OCI-LY1 (cell line): ENCODE data around the gene ZFYVE27.

Source experiments
- H2AFZ ChIP-seq: fragments of 200-600 bp; sonication (generic), shearing (Covaris generic); 2 replicates; pipeline ENCODE4 v1.6.0; 2014; ENCODE audit warnings: antibody characterized with exemption, mild to moderate bottlenecking, low read length
- H3F3A ChIP-seq: fragments of 200-600 bp; sonication (generic), shearing (Covaris generic); 2 replicates; pipeline ENCODE4 v1.6.0; 2014; ENCODE audit warnings: mild to moderate bottlenecking, antibody characterized with exemption, low read length, moderate library complexity; ENCODE audit not compliant: insufficient read depth
- H3K27ac ChIP-seq: fragments of 200-600 bp; sonication (generic); 2 replicates; pipeline ENCODE4 v1.5.1; 2014; ENCODE audit warnings: low read length, mixed run types, mild to moderate bottlenecking, low read depth; ENCODE audit not compliant: poor library complexity, severe bottlenecking
- H3K27me3 ChIP-seq: fragments of 200-600 bp; sonication (generic); 2 replicates; pipeline ENCODE4 v1.6.0; 2014; ENCODE audit warnings: antibody characterized with exemption, mild to moderate bottlenecking, low read length, moderate library complexity; ENCODE audit not compliant: insufficient read depth
- H3K36me3 ChIP-seq: fragments of 200-600 bp; sonication (generic); 2 replicates; pipeline ENCODE4 v1.6.1; 2014; ENCODE audit warnings: mild to moderate bottlenecking, antibody characterized with exemption, low read length, moderate library complexity, mixed read lengths; ENCODE audit not compliant: insufficient read depth
- H3K4me1 ChIP-seq: fragments of 200-600 bp; sonication (generic); 2 replicates; pipeline ENCODE4 v1.5.1; 2014; ENCODE audit warnings: mild to moderate bottlenecking, low read length, moderate library complexity; ENCODE audit not compliant: insufficient read depth, severe bottlenecking
- H3K4me2 ChIP-seq: fragments of 200-600 bp; sonication (generic), shearing (Covaris generic); 2 replicates; pipeline ENCODE4 v1.6.1; 2014; ENCODE audit warnings: low read length
- H3K4me3 ChIP-seq: fragments of 200-600 bp; sonication (generic); 2 replicates; pipeline ENCODE4 v1.5.1; 2014; ENCODE audit warnings: low read length, low read depth, mild to moderate bottlenecking, mixed read lengths; ENCODE audit not compliant: poor library complexity, severe bottlenecking
- H3K79me2 ChIP-seq: fragments of 200-600 bp; shearing (Covaris generic); 2 replicates; pipeline ENCODE4 v1.6.1; 2016; ENCODE audit warnings: mixed run types, low read length, mixed read lengths; ENCODE audit not compliant: insufficient read depth
- H3K9ac ChIP-seq: fragments of 200-600 bp; sonication (generic), shearing (Covaris generic); 2 replicates; pipeline ENCODE4 v1.6.1; 2014; ENCODE audit warnings: mild to moderate bottlenecking, low read length, mixed read lengths
- H3K9me2 ChIP-seq: fragments of 200-600 bp; sonication (generic), shearing (Covaris generic); 2 replicates; pipeline ENCODE4 v1.6.1; 2014; ENCODE audit warnings: low read depth, mild to moderate bottlenecking, low read length, mixed read lengths
- H3K9me3 ChIP-seq: fragments of 200-600 bp; shearing (Covaris generic); 2 replicates; pipeline ENCODE4 v1.6.1; 2014; ENCODE audit warnings: low read length, mixed read lengths
- H4K20me1 ChIP-seq: fragments of 200-600 bp; sonication (generic), shearing (Covaris generic); 2 replicates; pipeline ENCODE4 v1.6.0; 2016; ENCODE audit warnings: mild to moderate bottlenecking, low read length; ENCODE audit not compliant: insufficient read depth
- EZH2 ChIP-seq: fragments of 200-600 bp; sonication (generic), shearing (Covaris generic); IDR thresholded peaks from 2 replicates; pipeline ENCODE4 v1.8.0; 2017; ENCODE audit warnings: borderline replicate concordance, mixed run types, mild to moderate bottlenecking, antibody characterized with exemption, low read length, moderate library complexity, mixed read lengths
- TF ChIP-seq, protein P1 (sequence below): fragments of 200-600 bp; sonication (generic), shearing (Covaris generic); IDR thresholded peaks from 2 replicates; pipeline ENCODE4 v1.5.1; 2017; ENCODE audit warnings: mild to moderate bottlenecking, antibody characterized with exemption, low read length, moderate library complexity, mixed read lengths

ZFYVE27 gene

DNA sequence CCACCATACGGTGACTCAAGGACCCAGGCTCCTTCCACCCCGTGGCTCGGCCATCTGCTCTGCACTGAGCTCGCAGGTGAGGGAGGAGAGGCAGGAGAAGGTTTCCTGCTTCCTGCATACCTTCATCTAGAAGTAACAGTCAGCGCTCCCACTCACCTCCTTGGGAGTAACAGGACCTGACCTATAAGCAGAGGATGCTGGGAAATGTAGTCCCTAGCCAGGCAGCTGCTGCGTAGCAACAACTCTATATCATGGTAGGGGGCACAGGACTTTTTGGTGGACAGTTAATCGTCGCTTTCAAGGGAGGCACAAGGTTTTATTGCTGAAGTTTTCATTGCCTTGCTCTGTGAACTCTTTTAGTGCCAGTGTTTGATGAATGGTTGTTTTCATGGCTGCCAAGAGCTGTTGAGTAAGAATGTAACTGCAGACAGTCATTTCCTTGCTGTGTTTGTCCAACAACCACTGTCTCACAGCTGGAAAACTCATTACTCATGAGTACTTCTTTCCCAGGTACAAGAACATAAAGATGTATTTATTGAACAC is 10.2 kb upstream of the ZFYVE27 start:
- Histone ChIP-seq H3F3A (no peaks in the 10 kb centered on the region), H3K4me3 (no peak overlapping the region), H3K79me2 (no peaks in the 10 kb centered on the region), H3K4me1 (no peaks in the 10 kb centered on the region), H3K9me3 (no peaks in the 10 kb centered on the region), H3K9ac (no peak overlapping the region), H3K4me2 (no peak overlapping the region), H2AFZ (no peak overlapping the region), H3K9me2 (no peaks in the 10 kb centered on the region), H3K27me3 (no peaks in the 10 kb centered on the region), H3K36me3 (no peaks in the 10 kb centered on the region), H4K20me1 (no peaks in the 10 kb centered on the region), H3K27ac (no peak overlapping the region)
- TF ChIP-seq, protein P1, sequence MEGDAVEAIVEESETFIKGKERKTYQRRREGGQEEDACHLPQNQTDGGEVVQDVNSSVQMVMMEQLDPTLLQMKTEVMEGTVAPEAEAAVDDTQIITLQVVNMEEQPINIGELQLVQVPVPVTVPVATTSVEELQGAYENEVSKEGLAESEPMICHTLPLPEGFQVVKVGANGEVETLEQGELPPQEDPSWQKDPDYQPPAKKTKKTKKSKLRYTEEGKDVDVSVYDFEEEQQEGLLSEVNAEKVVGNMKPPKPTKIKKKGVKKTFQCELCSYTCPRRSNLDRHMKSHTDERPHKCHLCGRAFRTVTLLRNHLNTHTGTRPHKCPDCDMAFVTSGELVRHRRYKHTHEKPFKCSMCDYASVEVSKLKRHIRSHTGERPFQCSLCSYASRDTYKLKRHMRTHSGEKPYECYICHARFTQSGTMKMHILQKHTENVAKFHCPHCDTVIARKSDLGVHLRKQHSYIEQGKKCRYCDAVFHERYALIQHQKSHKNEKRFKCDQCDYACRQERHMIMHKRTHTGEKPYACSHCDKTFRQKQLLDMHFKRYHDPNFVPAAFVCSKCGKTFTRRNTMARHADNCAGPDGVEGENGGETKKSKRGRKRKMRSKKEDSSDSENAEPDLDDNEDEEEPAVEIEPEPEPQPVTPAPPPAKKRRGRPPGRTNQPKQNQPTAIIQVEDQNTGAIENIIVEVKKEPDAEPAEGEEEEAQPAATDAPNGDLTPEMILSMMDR = no peak
- no peak for TF ChIP-seq EZH2

- Histone ChIP-seq H3K36me3 (no peaks in the 10 kb centered on the region), H3F3A (no peaks in the 10 kb centered on the region), H3K4me2 (no peak overlapping the region), H2AFZ (no peak overlapping the region), H3K79me2 (no peaks in the 10 kb centered on the region), H3K9me2 (no peaks in the 10 kb centered on the region), H3K27me3 (no peaks in the 10 kb centered on the region), H3K4me3 (no peak overlapping the region), H3K4me1 (no peaks in the 10 kb centered on the region), H4K20me1 (no peaks in the 10 kb centered on the region), H3K9me3 (no peaks in the 10 kb centered on the region), H3K27ac (no peak overlapping the region), H3K9ac (no peak overlapping the region)
- TF ChIP-seq, protein P1 = no peak
Measured at GRCh38 chr10:97729014-97729413, 7.9 kb upstream of the ZFYVE27 start.

DNA sequence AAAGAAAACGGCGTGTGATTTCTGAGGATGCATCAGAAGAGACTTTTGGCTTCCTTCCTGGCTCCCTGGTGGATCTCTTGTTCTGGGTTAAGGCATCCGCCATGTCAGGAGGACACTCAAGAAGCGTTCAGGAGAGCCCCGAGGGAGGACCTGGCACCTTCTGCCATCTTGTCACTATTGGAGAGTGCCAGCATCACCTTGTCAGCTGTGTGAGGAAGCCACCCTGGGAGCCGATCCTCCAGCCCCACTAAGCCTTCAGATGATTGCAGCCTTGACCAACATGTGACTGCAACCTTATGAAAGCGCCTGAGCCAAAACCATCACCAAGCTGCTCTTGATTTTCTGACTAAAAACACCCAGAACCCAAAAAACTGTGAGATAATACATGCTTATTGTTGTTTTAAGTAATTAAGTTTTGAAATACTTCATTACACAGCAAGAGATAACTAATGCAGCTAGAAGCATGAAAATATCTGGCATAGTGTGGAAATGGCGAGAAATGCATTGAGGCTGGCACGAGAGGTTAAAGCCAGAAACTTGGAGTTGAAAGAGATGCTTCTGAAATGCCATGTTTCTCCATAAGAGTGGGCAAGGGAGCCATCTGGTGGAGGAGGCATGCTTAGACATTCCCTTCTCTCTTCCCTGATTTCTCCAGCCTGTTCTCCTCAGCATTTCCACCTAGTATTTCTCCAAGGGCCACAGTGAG is 5.4 kb upstream of the ZFYVE27 start:
- H3K36me3 ChIP-seq = no peaks in the 10 kb centered on the region; the same call in 1 of the 2 replicates
- no peaks in the 10 kb centered on the region for H4K20me1 ChIP-seq
- no peak overlapping the region for H2AFZ ChIP-seq
- H3K9me2 ChIP-seq = no peaks in the 10 kb centered on the region
- peaks cover 5% of the 10 kb centered on the region for H3K4me1 ChIP-seq
- no peaks in the 10 kb centered on the region for H3K79me2 ChIP-seq
- H3K4me3 ChIP-seq = no peak overlapping the region
- TF ChIP-seq, protein P1 = peak; percentile 56; the same call in 1 of the 2 replicates
- no peak for TF ChIP-seq EZH2
- H3F3A ChIP-seq = no peaks in the 10 kb centered on the region
- no peaks in the 10 kb centered on the region for H3K9me3 ChIP-seq
- no peak overlapping the region for H3K9ac ChIP-seq
- no peak overlapping the region for H3K4me2 ChIP-seq
- H3K27ac ChIP-seq = no peak overlapping the region
- H3K27me3 ChIP-seq = no peaks in the 10 kb centered on the region
